Activated B cell treated with CpG ODN at 0.5 μM for 24 hours (primary cell): ENCODE data around the gene TMEM141. TPM values are rescaled to one million over a fixed set of nuclear protein-coding genes. Genes with fewer than 3 reads are reported as not detected.
A peak's percentile ranks its signal among the peaks of the same experiment; 100 is the strongest.

Experiments
- ATAC-seq: fragments of 200-7000 bp; cut with Tn5 transposase; one replicate; pipeline ENCODE4 v1.10.0; 2021; ENCODE audit warnings: low read depth, mild to moderate bottlenecking, moderate library complexity
- CTCF ChIA-PET: fragments of 350-600 bp; sonication (Branson Sonifier 250); formaldehyde crosslinking; loops from one replicate; lab custom pipeline; 2021; ENCODE audit warnings: antibody characterized with exemption; lab: Charles Lee
- POLR2A ChIA-PET: fragments of 350-600 bp; sonication (Branson Sonifier 250); formaldehyde crosslinking; loops from one replicate; lab custom pipeline; 2021; ENCODE audit warnings: antibody characterized with exemption; lab: Charles Lee
- DNase-seq: peaks from one replicate; pipeline ENCODE4 v3.0.0; 2022
- H3K27ac Mint-ChIP-seq: one replicate; pipeline ENCODE4 v1.8.0; 2020; ENCODE audit warnings: mixed read lengths
- H3K27me3 Mint-ChIP-seq: one replicate; pipeline ENCODE4 v1.8.0; 2021; ENCODE audit warnings: mixed read lengths
- H3K36me3 Mint-ChIP-seq: one replicate; pipeline ENCODE4 v1.8.0; 2021; ENCODE audit warnings: low read depth, mixed read lengths
- H3K4me1 Mint-ChIP-seq: one replicate; pipeline ENCODE4 v1.8.0; 2021; ENCODE audit warnings: mixed read lengths
- H3K4me3 Mint-ChIP-seq: one replicate; pipeline ENCODE4 v1.8.0; 2020; ENCODE audit warnings: mild to moderate bottlenecking, mixed read lengths
- H3K9me3 Mint-ChIP-seq: one replicate; pipeline ENCODE4 v1.8.0; 2020; ENCODE audit warnings: mixed read lengths
- intact Hi-C: fragments of 100-400 bp; cut with micrococcal nuclease; formaldehyde crosslinking; loops from one replicate; pipeline ENCODE4 v1.15.1; 2024
- total RNA-seq: library from RNA; stranded (reverse); gene quantifications from 2 replicates; pipeline ENCODE4 v1.2.3, GENCODE V29; 2022
- TF ChIP-seq, protein P1 (sequence below): fragments of 200-600 bp; IDR thresholded peaks from one replicate; pipeline ENCODE4 v1.8.0; 2022; ENCODE audit warnings: antibody characterized with exemption, mild to moderate bottlenecking

TMEM141 gene
- total RNA-seq, 1 donor from 2014 or later: 34.9 TPM

- peak; percentile 80 for ATAC-seq
- peaks cover 4% of the 10 kb centered on the region for H3K9me3 Mint-ChIP-seq
- H3K27ac Mint-ChIP-seq: no peak overlapping the region
- H3K4me1 Mint-ChIP-seq: peaks cover 13% of the 10 kb centered on the region
- H3K27me3 Mint-ChIP-seq: peaks cover 12% of the 10 kb centered on the region
- no peaks in the 10 kb centered on the region for H3K36me3 Mint-ChIP-seq
- ChIA-PET POLR2A (interaction anchor here (1.0 kb wide), 1 partner anchor 467 kb away, joined by 3 read pairs; the partner anchor contains the start of gene TUBB4B), CTCF (no interaction called here)
- TF ChIP-seq, protein P1, sequence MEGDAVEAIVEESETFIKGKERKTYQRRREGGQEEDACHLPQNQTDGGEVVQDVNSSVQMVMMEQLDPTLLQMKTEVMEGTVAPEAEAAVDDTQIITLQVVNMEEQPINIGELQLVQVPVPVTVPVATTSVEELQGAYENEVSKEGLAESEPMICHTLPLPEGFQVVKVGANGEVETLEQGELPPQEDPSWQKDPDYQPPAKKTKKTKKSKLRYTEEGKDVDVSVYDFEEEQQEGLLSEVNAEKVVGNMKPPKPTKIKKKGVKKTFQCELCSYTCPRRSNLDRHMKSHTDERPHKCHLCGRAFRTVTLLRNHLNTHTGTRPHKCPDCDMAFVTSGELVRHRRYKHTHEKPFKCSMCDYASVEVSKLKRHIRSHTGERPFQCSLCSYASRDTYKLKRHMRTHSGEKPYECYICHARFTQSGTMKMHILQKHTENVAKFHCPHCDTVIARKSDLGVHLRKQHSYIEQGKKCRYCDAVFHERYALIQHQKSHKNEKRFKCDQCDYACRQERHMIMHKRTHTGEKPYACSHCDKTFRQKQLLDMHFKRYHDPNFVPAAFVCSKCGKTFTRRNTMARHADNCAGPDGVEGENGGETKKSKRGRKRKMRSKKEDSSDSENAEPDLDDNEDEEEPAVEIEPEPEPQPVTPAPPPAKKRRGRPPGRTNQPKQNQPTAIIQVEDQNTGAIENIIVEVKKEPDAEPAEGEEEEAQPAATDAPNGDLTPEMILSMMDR: no peak
- H3K4me3 Mint-ChIP-seq: no peak overlapping the region
- intact Hi-C loops: no loop called here
- DNase-seq: no peak
Observed at GRCh38 chr9:136773386-136774044, 17.6 kb upstream of the TMEM141 start.

DNA sequence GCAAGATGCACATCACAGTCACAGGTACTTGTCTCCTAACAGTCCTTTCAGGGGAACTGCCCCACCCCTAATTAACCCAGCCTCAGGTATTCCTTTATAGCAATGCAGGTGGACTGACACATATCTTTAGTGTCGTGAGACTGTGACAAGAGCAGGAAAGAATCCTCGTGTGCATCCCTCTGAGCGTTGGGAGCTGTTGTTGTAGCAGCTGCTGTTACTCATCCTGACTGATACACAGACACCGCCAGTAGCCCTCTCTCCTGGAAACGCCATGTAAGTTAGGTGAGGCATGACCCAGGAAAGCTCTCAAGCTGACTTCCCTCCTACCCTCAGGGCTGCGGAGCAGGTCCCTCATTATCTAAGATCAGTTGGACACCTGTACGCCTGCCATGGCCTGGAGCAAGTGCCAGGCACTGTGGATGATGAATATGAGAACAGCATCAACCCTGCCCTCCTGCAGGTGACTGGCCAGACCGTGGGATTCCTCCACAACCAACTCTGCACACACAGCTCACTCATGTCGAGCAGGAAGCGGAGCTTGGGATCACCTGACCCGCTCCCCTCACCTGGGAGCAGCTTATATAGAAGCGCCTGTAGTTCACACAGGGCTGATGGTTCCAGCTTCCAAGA is 16.6 kb upstream of the TMEM141 start:
- intact Hi-C loops: no loop called here
- POLR2A ChIA-PET: no interaction called here
- Mint-ChIP-seq H3K4me3 (no peak overlapping the region), H3K36me3 (no peaks in the 10 kb centered on the region), H3K27me3 (peaks cover 19% of the 10 kb centered on the region), H3K4me1 (peaks cover 13% of the 10 kb centered on the region), H3K27ac (no peak overlapping the region), H3K9me3 (peaks cover 4% of the 10 kb centered on the region)
- DNase-seq (no peak), ATAC-seq (no peak)
- CTCF ChIA-PET: no interaction called here
- TF ChIP-seq, protein P1: no peak

DNA sequence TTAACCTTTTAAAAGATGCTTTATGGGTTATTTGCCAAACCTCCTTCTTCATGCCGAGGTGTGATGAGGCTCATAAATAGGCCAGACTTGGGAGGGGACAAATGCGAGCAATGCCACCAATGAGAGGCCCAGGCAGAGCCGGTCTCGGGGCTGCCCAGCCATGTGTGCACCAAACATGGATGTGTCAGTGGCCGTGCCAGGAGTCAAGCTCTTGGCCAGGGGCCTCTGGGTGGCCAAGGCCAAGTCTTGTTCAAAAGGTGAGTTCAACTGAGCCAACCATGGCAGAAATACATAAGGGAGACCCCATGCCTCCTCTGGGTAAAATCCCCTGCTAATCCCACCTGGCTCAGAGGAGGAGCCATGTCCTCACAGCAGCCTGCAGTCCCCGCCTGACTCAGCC is 16.0 kb upstream of the TMEM141 start:
- CTCF ChIA-PET: no interaction called here
- H3K4me3 Mint-ChIP-seq: no peak overlapping the region

DNA sequence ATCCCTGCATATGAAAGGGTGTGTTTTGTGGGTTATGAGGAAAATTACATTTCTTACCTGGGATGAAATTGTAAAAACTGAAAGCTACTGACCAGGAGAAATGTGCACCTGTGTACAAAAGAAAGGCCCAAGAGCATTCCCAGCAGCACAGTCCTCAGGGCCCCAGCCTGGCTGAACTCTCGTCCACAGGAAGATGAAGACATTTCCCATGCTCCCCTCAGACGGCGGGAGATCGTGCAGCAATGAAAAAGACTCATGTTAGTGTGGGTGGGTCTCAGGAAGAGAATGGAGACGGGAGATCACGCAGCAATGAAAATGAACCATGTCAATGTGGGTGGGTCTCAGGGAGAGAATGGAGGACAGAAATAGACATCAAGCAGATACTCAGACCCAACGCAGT is 14.2 kb upstream of the TMEM141 start:
- Mint-ChIP-seq H3K27ac (no peak overlapping the region), H3K36me3 (no peaks in the 10 kb centered on the region), H3K4me3 (no peak overlapping the region), H3K9me3 (peaks cover 4% of the 10 kb centered on the region), H3K27me3 (peaks cover 18% of the 10 kb centered on the region), H3K4me1 (peaks cover 5% of the 10 kb centered on the region)
- ChIA-PET CTCF (interaction anchor here (1.2 to 2.3 kb wide), 4 partner anchors 10 to 258 kb away, joined by 3 to 15 read pairs (median 7); no protein-coding TSS in a partner anchor), POLR2A (no interaction called here)
- DNase-seq (no peak), ATAC-seq (no peak)
- TF ChIP-seq, protein P1: no peak
- intact Hi-C loops: no loop called here

More for the DNA sequence above, 16.0 kb upstream of the TMEM141 start:
- Mint-ChIP-seq H3K4me1 (peaks cover 10% of the 10 kb centered on the region), H3K36me3 (no peaks in the 10 kb centered on the region), H3K9me3 (peaks cover 4% of the 10 kb centered on the region), H3K27me3 (peaks cover 19% of the 10 kb centered on the region), H3K27ac (no peak overlapping the region)
- TF ChIP-seq, protein P1: no peak
- POLR2A ChIA-PET: no interaction called here
- intact Hi-C loops: no loop called here
- DNase-seq: no peak
- no peak for ATAC-seq

DNA sequence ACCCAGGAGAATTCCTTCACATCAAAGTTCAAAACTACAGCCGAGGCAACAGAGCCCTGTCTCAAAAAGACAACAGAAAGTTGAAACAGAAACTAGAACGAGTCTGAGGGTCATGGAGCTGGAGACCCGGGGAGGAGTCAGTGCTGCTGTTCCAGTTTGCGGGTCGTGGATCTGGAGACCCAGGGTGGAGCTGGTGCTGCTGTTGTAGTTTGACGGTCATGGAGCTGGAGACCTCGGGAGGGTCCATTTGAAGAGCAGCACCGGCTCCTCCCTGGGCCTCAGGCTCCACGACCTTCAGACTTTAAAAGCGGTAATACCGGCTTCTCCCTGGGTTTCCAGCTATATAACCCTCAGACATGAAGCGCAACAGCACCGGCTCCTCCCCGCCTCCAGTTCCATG is 13.8 kb upstream of the TMEM141 start:
- H3K4me1 Mint-ChIP-seq: peaks cover 5% of the 10 kb centered on the region
- no peak overlapping the region for H3K4me3 Mint-ChIP-seq
- ChIA-PET POLR2A (interaction anchor here (0.7 to 1.6 kb wide), 3 partner anchors 30 to 258 kb away, joined by 3 to 4 read pairs (median 3); partner anchors contain the start of gene RABL6), CTCF (interaction anchor here (1.2 to 2.3 kb wide), 5 partner anchors 9 to 269 kb away, joined by 3 to 15 read pairs (median 6); partner anchors contain the start of gene NPDC1)
- ATAC-seq: no peak
- peaks cover 4% of the 10 kb centered on the region for H3K9me3 Mint-ChIP-seq
- peaks cover 18% of the 10 kb centered on the region for H3K27me3 Mint-ChIP-seq
- no peak for DNase-seq
- no peaks in the 10 kb centered on the region for H3K36me3 Mint-ChIP-seq
- no peak overlapping the region for H3K27ac Mint-ChIP-seq
- intact Hi-C loops: no loop called here
- TF ChIP-seq, protein P1: no peak
